H1 (cell line): Measurements from ENCODE around the gene GSG1L. TPM values are rescaled to one million over a fixed set of nuclear protein-coding genes. Genes with fewer than 3 reads are reported as not detected.

Source experiments
- CTCF ChIA-PET: fragments of 300-600 bp; sonication (Branson Sonifier 250); formaldehyde crosslinking; loops from one replicate; lab custom pipeline; 2021; ENCODE audit not compliant: partially characterized antibody; lab: Charles Lee
- POLR2A ChIA-PET: fragments of 300-600 bp; sonication (Branson Sonifier 250); formaldehyde crosslinking; loops from one replicate; lab custom pipeline; 2021; ENCODE audit warnings: inconsistent platforms; ENCODE audit not compliant: partially characterized antibody; lab: Charles Lee
- DNase-seq, 2 experiments: peaks; one replicate each; pipeline versions ENCODE4 v3.0.0 to v3.0.0-alpha.2; 2010 to 2022; ENCODE audit warnings: low spot score in 2 of 2, low read depth in 1 of 2, mixed read lengths in 1 of 2
- FAIRE-seq: peaks from 2 replicates; lab custom pipeline; 2011; peaks lifted over from hg19 to GRCh38; lab: Jason Lieb, UNC
- H2AFZ ChIP-seq: 2 replicates; pipeline ENCODE4 v1.8.1; 2012; ENCODE audit warnings: low read length, inconsistent platforms
- H2AK5ac ChIP-seq: 2 replicates; pipeline ENCODE4 v1.6.1; 2013; ENCODE audit warnings: low read depth, low read length
- H2BK120ac ChIP-seq: replicated peaks from 2 replicates; pipeline ENCODE3; 2013; ENCODE audit warnings: low read depth, low read length, inconsistent platforms
- H2BK12ac ChIP-seq: 2 replicates; pipeline ENCODE4 v1.6.1; 2013; ENCODE audit warnings: low read depth, low read length
- H2BK15ac ChIP-seq: 2 replicates; pipeline ENCODE4 v1.6.1; 2013; ENCODE audit warnings: low read length
- H2BK20ac ChIP-seq: 2 replicates; pipeline ENCODE4 v1.6.1; 2013; ENCODE audit warnings: low read length
- H2BK5ac ChIP-seq: 2 replicates; pipeline ENCODE4 v1.6.1; 2013; ENCODE audit warnings: low read depth, low read length
- H3K14ac ChIP-seq: 2 replicates; pipeline ENCODE4 v1.6.1; 2013; ENCODE audit warnings: inconsistent platforms; ENCODE audit not compliant: insufficient read length
- H3K18ac ChIP-seq: 2 replicates; pipeline ENCODE4 v1.6.1; 2013; ENCODE audit warnings: low read length; ENCODE audit errors: extremely low read depth
- H3K23ac ChIP-seq: 2 replicates; pipeline ENCODE4 v1.6.1; 2013; ENCODE audit warnings: inconsistent platforms; ENCODE audit not compliant: insufficient read length
- H3K23me2 ChIP-seq: 2 replicates; pipeline ENCODE4 v1.6.1; 2013; ENCODE audit warnings: low read depth, low read length
- H3K27ac ChIP-seq: 2 replicates; pipeline ENCODE4 v1.6.1; 2011; ENCODE audit warnings: low read depth, low read length, inconsistent platforms
- H3K27me3 ChIP-seq, 4 experiments: replicated peaks in 1 of 4; 1 replicate in 1 of 4; 2 replicates in 3 of 4; pipeline versions ENCODE4 v1.6.1 to v1.8.1; 2011 to 2013; ENCODE audit warnings: low read length in 3 of 4, mild to moderate bottlenecking in 3 of 4, inconsistent platforms in 2 of 4, mixed read lengths in 2 of 4, moderate library complexity in 1 of 4; ENCODE audit not compliant: control insufficient read depth in 3 of 4, insufficient read depth in 3 of 4; ENCODE audit errors: extremely low read depth in 1 of 4
- H3K36me3 ChIP-seq, 4 experiments: 2 replicates each; pipeline versions ENCODE4 v1.6.1 to v1.8.1; 2011 to 2013; ENCODE audit warnings: mild to moderate bottlenecking in 4 of 4, low read length in 3 of 4, moderate library complexity in 2 of 4, control low read depth in 1 of 4, inconsistent platforms in 1 of 4; ENCODE audit not compliant: insufficient read depth in 4 of 4, control insufficient read depth in 2 of 4
- H3K4ac ChIP-seq: replicated peaks from 2 replicates; pipeline ENCODE3; 2013; ENCODE audit warnings: low read length, low read depth, mixed read lengths, inconsistent platforms; ENCODE audit not compliant: insufficient read length
- H3K4me1 ChIP-seq, 4 experiments: replicated peaks in 1 of 4; 1 replicate in 1 of 4; 2 replicates in 3 of 4; pipeline versions ENCODE4 v1.6.1 to v1.8.1; 2011 to 2013; ENCODE audit warnings: low read length in 3 of 4, inconsistent platforms in 2 of 4, mixed read lengths in 1 of 4; ENCODE audit not compliant: insufficient read depth in 4 of 4, control insufficient read depth in 3 of 4
- H3K4me2 ChIP-seq, 2 experiments: 2 replicates each; pipeline versions ENCODE4 v1.6.1 to v1.8.1; 2011 to 2013; ENCODE audit warnings: low read depth in 2 of 2, low read length in 2 of 2, control low read depth in 1 of 2, inconsistent platforms in 1 of 2, mild to moderate bottlenecking in 1 of 2; ENCODE audit not compliant: insufficient read depth in 1 of 2
- H3K4me3 ChIP-seq, 4 experiments: fragments of 200-600, 300-600 bp in 1 of 4; sonication (generic), shearing (Covaris generic), sonication (Bioruptor Twin) in 1 of 4; 2 replicates each; pipeline versions ENCODE4 v1.5.1 to v1.8.1; 2011 to 2016; ENCODE audit warnings: low read length in 4 of 4, low read depth in 3 of 4, control low read depth in 2 of 4, inconsistent platforms in 2 of 4, mild to moderate bottlenecking in 2 of 4, mixed read lengths in 1 of 4, moderate library complexity in 1 of 4; ENCODE audit not compliant: insufficient read depth in 2 of 4; ENCODE audit errors: extremely low read depth in 1 of 4
- H3K56ac ChIP-seq: replicated peaks from 2 replicates; pipeline ENCODE3; 2013; ENCODE audit warnings: low read depth, mild to moderate bottlenecking, mixed read lengths, low read length, inconsistent platforms; ENCODE audit not compliant: insufficient read length
- H3K79me1 ChIP-seq: 2 replicates; pipeline ENCODE4 v1.6.1; 2013; ENCODE audit warnings: low read depth, low read length, control low read depth
- H3K79me2 ChIP-seq, 2 experiments: 2 replicates each; pipeline versions ENCODE4 v1.6.1 to v1.8.1; 2012 to 2013; ENCODE audit warnings: low read length in 2 of 2, mild to moderate bottlenecking in 2 of 2, inconsistent platforms in 1 of 2; ENCODE audit not compliant: insufficient read depth in 2 of 2, control insufficient read depth in 1 of 2
- H3K9ac ChIP-seq, 4 experiments: replicated peaks in 1 of 4; 1 replicate in 1 of 4; 2 replicates in 3 of 4; pipeline versions ENCODE4 v1.6.1 to v1.8.1; 2011 to 2013; ENCODE audit warnings: low read depth in 3 of 4, low read length in 3 of 4, control low read depth in 2 of 4, mild to moderate bottlenecking in 2 of 4, moderate library complexity in 2 of 4, inconsistent platforms in 1 of 4; ENCODE audit errors: extremely low read depth in 1 of 4
- H3K9me3 ChIP-seq, 2 experiments: 2 replicates each; pipeline versions ENCODE4 v1.6.1 to v1.8.1; 2012 to 2013; ENCODE audit warnings: mild to moderate bottlenecking in 2 of 2, moderate library complexity in 2 of 2, control low read depth in 1 of 2, inconsistent platforms in 1 of 2, low read depth in 1 of 2, low read length in 1 of 2, mixed read lengths in 1 of 2; ENCODE audit not compliant: insufficient read depth in 2 of 2
- H4K20me1 ChIP-seq, 2 experiments: replicated peaks in 1 of 2; 2 replicates each; pipeline versions ENCODE3 to v1.8.1; 2011 to 2013; ENCODE audit warnings: inconsistent platforms in 2 of 2, low read length in 2 of 2, mild to moderate bottlenecking in 1 of 2; ENCODE audit not compliant: insufficient read depth in 2 of 2, control insufficient read depth in 1 of 2
- H4K5ac ChIP-seq: 2 replicates; pipeline ENCODE4 v1.6.1; 2013; ENCODE audit warnings: low read length, low read depth, mixed read lengths, inconsistent platforms; ENCODE audit not compliant: insufficient read length
- H4K8ac ChIP-seq: 2 replicates; pipeline ENCODE4 v1.8.0; 2013; ENCODE audit warnings: mild to moderate bottlenecking, moderate library complexity, low read length, inconsistent platforms; ENCODE audit not compliant: insufficient read depth; ENCODE audit errors: extremely low read depth
- H4K91ac ChIP-seq: replicated peaks from 2 replicates; pipeline ENCODE3; 2013; ENCODE audit warnings: low read length, mixed read lengths, inconsistent platforms; ENCODE audit not compliant: insufficient read length
- BACH1 ChIP-seq: IDR thresholded peaks from 2 replicates; pipeline ENCODE4 v1.6.1; 2012; ENCODE audit warnings: low read length, improper control_type of control experiment
- BCL11A ChIP-seq, 2 experiments: IDR thresholded peaks; one replicate each; pipeline ENCODE4 v1.6.1; 2011; ENCODE audit warnings: low read depth in 2 of 2, low read length in 2 of 2, mild to moderate bottlenecking in 2 of 2
- GABPA ChIP-seq: IDR thresholded peaks from 2 replicates; pipeline ENCODE4 v1.6.1; 2011; ENCODE audit warnings: mild to moderate bottlenecking, low read length, moderate library complexity, borderline replicate concordance; ENCODE audit not compliant: insufficient read depth
- JUN ChIP-seq: IDR thresholded peaks from 2 replicates; pipeline ENCODE4 v1.6.1; 2011; ENCODE audit warnings: low read depth, mild to moderate bottlenecking, improper control_type of control experiment, low read length
- RFX5 ChIP-seq: IDR thresholded peaks from 2 replicates; pipeline ENCODE4 v1.6.1; 2011; ENCODE audit warnings: low read depth, low read length, improper control_type of control experiment, borderline replicate concordance
- SAP30 ChIP-seq: fragments of 300-600 bp; sonication (generic); IDR thresholded peaks from 2 replicates; pipeline ENCODE4 v1.7.1; 2012; ENCODE audit warnings: low read length, moderate library complexity, mild to moderate bottlenecking, inconsistent platforms; ENCODE audit not compliant: insufficient read depth, insufficient replicate concordance
- YY1 ChIP-seq: IDR thresholded peaks from 2 replicates; pipeline ENCODE4 v1.6.1; 2011; ENCODE audit warnings: low read depth, mild to moderate bottlenecking, low read length
- WGBS, 2 experiments: shearing (Covaris generic) in 1 of 2; methylation state at CpG; one replicate each; pipeline versions ENCODE4 v1.1.6 to v1.1.7; 2013 to 2015; ENCODE audit warnings: low lambda C conversion rate in 2 of 2, mixed read lengths in 2 of 2, inconsistent platforms in 1 of 2, low coverage in 1 of 2, missing lambda C conversion rate in 1 of 2; ENCODE audit not compliant: insufficient replicate concordance in 2 of 2, insufficient coverage in 1 of 2, insufficient read length in 1 of 2; ENCODE audit errors: extremely low coverage in 1 of 2, missing lambda C conversion rate in 1 of 2; 5-methylcytosine and 5-hydroxymethylcytosine counted together
- polyA plus RNA-seq, 7 experiments: library from polyadenylated mRNA; depleted of rRNA in 3 of 7; stranded (reverse) in 5 of 7; unstranded in 2 of 7; fragments of >200 nt in 5 of 7; fragments of 200-250 nt in 2 of 7; gene quantifications; 1 replicate in 5 of 7; 2 replicates in 1 of 7; 4 replicates in 1 of 7; pipeline versions ENCODE4 v1.2.1 to v1.2.3, GENCODE V29; 2011 to 2013; ENCODE audit warnings: missing spikeins in 2 of 7, mixed read lengths in 2 of 7
- total RNA-seq: library from RNA; stranded (reverse); fragmentation: NEBNext Ultra II Directional; extraction: Animal tissue kit (Norgen Biotek cat#: 25700); gene quantifications from 2 replicates; pipeline ENCODE4 v1.2.1, GENCODE V29; 2021

Gene GSG1L
- total and polyA plus RNA-seq, 2 of the 8 experiments (the other 6 are each of a cell fraction or from before 2014, with no cell fraction given) = 0.71 to 1.1 TPM

GRCh38 chr16:27965801-27966200 lies 97.7 kb downstream of the GSG1L start:
- Histone ChIP-seq H4K20me1 (peaks cover 0 to 2% of the 10 kb centered on the region in 2 experiments), H2BK12ac (no peak overlapping the region), H3K4me3 (no peak overlapping the region), H3K79me2 (no peaks in the 10 kb centered on the region), H4K8ac (no peak overlapping the region), H2BK5ac (no peak overlapping the region), H3K4me2 (no peak overlapping the region), H3K56ac (no peak overlapping the region), H2AFZ (no peak overlapping the region), H3K23me2 (no peaks in the 10 kb centered on the region), H2AK5ac (no peak overlapping the region), H3K79me1 (no peaks in the 10 kb centered on the region; the same call in 1 of the 2 replicates), H2BK15ac (no peak overlapping the region), H2BK20ac (no peak overlapping the region), H3K9me3 (no peaks in the 10 kb centered on the region), H3K4ac (no peak overlapping the region), H3K14ac (no peak overlapping the region), H3K27ac (no peak overlapping the region), H3K18ac (no peak overlapping the region), H3K4me1 (no peaks in the 10 kb centered on the region), H4K91ac (no peak overlapping the region), H3K9ac (no peak overlapping the region), H3K36me3 (no peaks in the 10 kb centered on the region), H3K27me3 (no peaks in the 10 kb centered on the region), H4K5ac (no peak overlapping the region), H2BK120ac (no peak overlapping the region), H3K23ac (no peak overlapping the region)
- TF ChIP-seq BACH1 (no peak), RFX5 (no peak), YY1 (no peak), GABPA (no peak), BCL11A (IDR thresholded peaks at IDR 0.05; ENCODE audit: low read depth in 2 of 2, low read length in 2 of 2) (no peak), JUN (no peak), SAP30 (no peak)
- 84% methylated on average over 5 of the region's 5 CpGs; no CpG with 5 or more reads in 1 of the 2 experiments for WGBS, 2 experiments
- ChIA-PET CTCF (no interaction called here), POLR2A (no interaction called here)
- DNase-seq (no peak), FAIRE-seq (no peak)
